BE2C (cell line): ENCODE data around the gene POU3F1.

Experiments
- DNase-seq: peaks from one replicate; pipeline ENCODE4 v3.0.0-alpha.2; 2020
- H3K27me3 ChIP-seq: fragments of 250-450 bp; sonication (Bioruptor Pico); 2 replicates; pipeline ENCODE4 v1.5.1; 2020; ENCODE audit warnings: mild to moderate bottlenecking
- H3K36me3 ChIP-seq: fragments of 250-450 bp; sonication (Bioruptor Pico); 2 replicates; pipeline ENCODE4 v1.5.1; 2020; ENCODE audit warnings: mild to moderate bottlenecking
- H3K4me1 ChIP-seq: fragments of 250-450 bp; sonication (Bioruptor Pico); 2 replicates; pipeline ENCODE4 v1.5.1; 2020
- H3K4me3 ChIP-seq: 2 replicates; pipeline ENCODE4 v1.5.1; 2011; ENCODE audit warnings: low read depth, low read length
- H3K9me3 ChIP-seq: fragments of 250-450 bp; sonication (Bioruptor Pico); 2 replicates; pipeline ENCODE4 v1.5.1; 2020
- CTCF ChIP-seq: IDR thresholded peaks from 2 replicates; pipeline ENCODE4 v1.5.1; 2012; ENCODE audit warnings: mild to moderate bottlenecking, low read depth, low read length

Gene POU3F1

GRCh38 chr1:38055398-38055797, 8.8 kb upstream of the POU3F1 start:
- Histone ChIP-seq H3K27me3 (no peaks in the 10 kb centered on the region), H3K4me1 (0 out of 2 replicates have a peak, but pooled peaks cover 1% of the 10 kb centered on the region), H3K9me3 (no peaks in the 10 kb centered on the region), H3K4me3 (no peak overlapping the region), H3K36me3 (no peaks in the 10 kb centered on the region)
- TF ChIP-seq CTCF: no peak
- DNase-seq: no peak

DNA sequence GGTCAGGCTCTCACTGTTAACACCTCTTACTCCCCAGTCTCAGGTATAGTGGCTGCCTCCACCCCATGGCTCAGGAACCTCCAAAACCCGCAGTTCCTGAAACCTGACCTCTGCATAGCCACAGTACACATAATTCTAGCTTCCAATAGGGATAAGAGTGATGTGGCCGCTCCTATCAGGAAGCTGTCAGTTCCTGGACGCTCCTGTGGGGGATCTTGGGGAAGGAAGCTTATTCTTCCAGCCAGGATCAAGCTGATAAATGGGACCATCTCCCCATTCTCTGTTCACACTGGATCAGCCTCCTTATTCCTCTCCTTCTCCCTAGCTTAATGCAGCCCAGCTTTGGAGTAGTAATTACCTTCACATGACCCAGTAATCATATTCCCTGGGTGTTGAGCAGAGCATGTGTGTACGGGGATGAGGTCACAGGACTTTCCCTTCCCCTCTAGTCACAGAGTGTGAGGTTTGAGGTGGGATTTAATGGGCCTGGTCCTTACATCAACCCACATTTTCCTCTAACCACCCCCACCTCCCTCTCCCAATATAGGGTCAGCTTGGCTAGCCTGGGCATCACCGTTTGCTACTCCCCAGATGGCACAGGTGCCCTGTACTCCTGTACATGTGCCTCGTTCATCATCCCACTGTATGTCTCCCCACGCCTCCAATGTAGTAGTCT, 7.0 kb upstream of the POU3F1 start:
- H3K9me3 ChIP-seq: no peaks in the 10 kb centered on the region
- 0 out of 2 replicates have a peak, but pooled peaks cover 5% of the 10 kb centered on the region for H3K4me1 ChIP-seq
- H3K36me3 ChIP-seq: no peaks in the 10 kb centered on the region
- no peak for TF ChIP-seq CTCF
- no peak overlapping the region for H3K4me3 ChIP-seq
- no peak for DNase-seq
- H3K27me3 ChIP-seq: no peaks in the 10 kb centered on the region

- no peak for DNase-seq
- no peak for TF ChIP-seq CTCF
- 0 out of 2 replicates have a peak, but pooled peaks cover 5% of the 10 kb centered on the region for H3K4me1 ChIP-seq
Measured at GRCh38 chr1:38052750-38053415, 6.3 kb upstream of the POU3F1 start.

GRCh38 chr1:38051079-38051543, 4.5 kb upstream of the POU3F1 start:
- Histone ChIP-seq H3K4me3 (no peak overlapping the region), H3K36me3 (no peaks in the 10 kb centered on the region), H3K9me3 (no peaks in the 10 kb centered on the region), H3K27me3 (peaks cover 9% of the 10 kb centered on the region), H3K4me1 (0 out of 2 replicates have a peak, but pooled peaks cover 5% of the 10 kb centered on the region)
- DNase-seq: no peak
- no peak for TF ChIP-seq CTCF

More at GRCh38 chr1:38052750-38053415, 6.3 kb upstream of the POU3F1 start:
- H3K27me3 ChIP-seq: no peaks in the 10 kb centered on the region
- H3K36me3 ChIP-seq: no peaks in the 10 kb centered on the region
- no peak overlapping the region for H3K4me3 ChIP-seq
- no peaks in the 10 kb centered on the region for H3K9me3 ChIP-seq

DNA sequence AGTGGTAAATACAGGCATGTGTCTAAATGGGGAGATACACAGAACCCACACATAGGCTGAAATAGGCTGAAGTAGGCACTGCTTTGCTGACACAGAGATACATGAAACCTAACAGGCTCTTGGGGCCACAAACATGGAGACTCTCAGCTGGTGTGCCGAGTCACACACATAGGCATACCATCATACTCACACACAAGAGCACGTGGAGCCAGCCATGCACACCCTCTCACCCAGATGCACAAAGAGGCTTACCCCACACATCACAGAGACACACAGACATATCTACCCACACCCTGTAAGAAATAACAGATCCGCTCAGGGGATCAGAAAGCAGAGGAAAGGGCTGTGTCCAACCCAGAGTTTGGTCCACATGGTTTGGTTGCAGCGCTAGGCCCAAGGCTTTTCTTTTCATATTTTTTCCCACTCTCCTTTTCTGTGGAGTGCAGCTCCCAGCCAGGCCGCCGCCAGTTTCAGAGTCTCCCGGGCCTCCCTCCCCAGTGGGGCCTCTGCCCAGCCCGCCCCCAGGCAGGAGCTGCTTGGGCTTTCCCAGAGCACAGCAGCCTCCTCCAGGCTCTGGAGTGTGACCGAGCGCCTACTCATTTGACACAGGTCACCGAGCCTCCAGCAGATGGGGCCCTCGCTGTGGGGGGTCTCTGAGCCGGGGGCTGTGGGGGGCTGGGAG, 3.9 kb upstream of the POU3F1 start:
- no peak for TF ChIP-seq CTCF
- Histone ChIP-seq H3K9me3 (no peaks in the 10 kb centered on the region), H3K4me3 (no peak overlapping the region), H3K4me1 (0 out of 2 replicates have a peak, but pooled peaks cover 5% of the 10 kb centered on the region), H3K36me3 (no peaks in the 10 kb centered on the region), H3K27me3 (peaks cover 15% of the 10 kb centered on the region)
- DNase-seq: peak; percentile 46
